ENCODE data around the gene MAGI2. TPM values are rescaled to one million over a fixed set of nuclear protein-coding genes. Genes with fewer than 3 reads are reported as not detected.

MAGI2 gene
- total RNA-seq, 1 experiment from 2014 or later = 14.3 TPM

GRCh38 chr7:78792624-78793023 lies 660.8 kb downstream of the MAGI2 start:
- no peak for DNase-seq
- H3K18ac ChIP-seq (ENCODE audit: insufficient read length, low read depth, low read length) = no peak overlapping the region
- H3K27ac ChIP-seq (ENCODE audit: insufficient read length, low read depth, low read length) = no peak overlapping the region
- H3K56ac ChIP-seq (ENCODE audit: insufficient read length, low read depth, low read length) = no peak overlapping the region
- no peaks in the 10 kb centered on the region for H3K4me1 ChIP-seq (ENCODE audit: insufficient read depth, low read length)
- no peaks in the 10 kb centered on the region for H3K27me3 ChIP-seq (ENCODE audit: insufficient read depth, low read length)
- no peaks in the 10 kb centered on the region for H3K79me2 ChIP-seq (ENCODE audit: insufficient read depth, low read length)
- no peak overlapping the region for H3K4me3 Mint-ChIP-seq
- peaks cover 8 to 10% of the 10 kb centered on the region in 2 experiments for H3K4me1 Mint-ChIP-seq
- H3K79me1 ChIP-seq (ENCODE audit: insufficient read depth, low read depth, low read length, poor library complexity, severe bottlenecking) = no peaks in the 10 kb centered on the region
- no peak overlapping the region for H3K4me2 ChIP-seq (ENCODE audit: insufficient read depth, insufficient read length, low read length)
- H3K23me2 ChIP-seq (ENCODE audit: insufficient read length, low read depth, low read length, poor library complexity, severe bottlenecking) = no peaks in the 10 kb centered on the region
- no peak overlapping the region for H2BK12ac ChIP-seq (ENCODE audit: insufficient read length, low read depth, low read length)
- no peak overlapping the region for H2AFZ ChIP-seq (ENCODE audit: low read length)
- no peaks in the 10 kb centered on the region for H3K27me3 Mint-ChIP-seq (ENCODE audit: low read depth)
- no peak overlapping the region for H3T11ph ChIP-seq (ENCODE audit: low read length)
- no peak overlapping the region for H3K9ac ChIP-seq (ENCODE audit: extremely low read depth, insufficient read length, low read length)
- peaks cover 6 to 11% of the 10 kb centered on the region in 2 experiments; a peak in 4 of 5 replicates for H3K9me3 Mint-ChIP-seq
- no peak overlapping the region for H4K8ac ChIP-seq (replicated peaks; ENCODE audit: insufficient read length, low read depth, low read length)
- no peak overlapping the region for H2BK120ac ChIP-seq (ENCODE audit: low read depth, low read length, poor library complexity, severe bottlenecking)
- H4K91ac ChIP-seq (ENCODE audit: insufficient read length, low read depth, low read length) = no peak overlapping the region
- no peak overlapping the region for H3K14ac ChIP-seq (ENCODE audit: insufficient read depth, low read length)
- H2BK15ac ChIP-seq (ENCODE audit: low read depth, low read length) = no peak overlapping the region
- H2BK5ac ChIP-seq (ENCODE audit: insufficient read length, low read length) = no peak overlapping the region
- no peaks in the 10 kb centered on the region for H4K20me1 ChIP-seq (ENCODE audit: control insufficient read depth, insufficient read depth, insufficient read length)
- TF ChIP-seq CTCF (conservative IDR thresholded peaks at IDR 0.05) = no peak
- H3K36me3 Mint-ChIP-seq (ENCODE audit: insufficient read depth in 1 of 3, low read depth in 3 of 3) = peaks cover 0 to 12% (median 6%) of the 10 kb centered on the region in 3 experiments; a peak in 5 of 7 replicates
- no CpG with 5 or more reads among the region's 3 CpGs for WGBS (ENCODE audit: extremely low coverage, insufficient read length, low lambda C conversion rate)
- no peak overlapping the region for H3K23ac ChIP-seq (ENCODE audit: insufficient read length, low read depth, low read length)
- no peak overlapping the region for H2BK20ac ChIP-seq (ENCODE audit: low read depth, low read length, poor library complexity, severe bottlenecking)
- H3K9me3 ChIP-seq (ENCODE audit: control insufficient read depth, low read depth, low read length) = no peaks in the 10 kb centered on the region
- H2AK5ac ChIP-seq (ENCODE audit: insufficient read length, low read length) = no peak overlapping the region
- no peak overlapping the region for H4K5ac ChIP-seq (ENCODE audit: insufficient read length, low read depth, low read length)
- H3K4ac ChIP-seq (ENCODE audit: low read depth, low read length) = no peak overlapping the region
- no peak overlapping the region for H3K27ac Mint-ChIP-seq
